NCI-H146 treated with DMSO at 0.1 percent for 48 hours (cell line): ENCODE data around the gene MRPL3.

Experiments
- DNase-seq: peaks from one replicate; lab custom pipeline; 2025; ENCODE audit not compliant: unreplicated experiment; lab: John Stamatoyannopoulos, UW

The MRPL3 gene

GRCh38 chr3:131417751-131418150, 85.0 kb downstream of the MRPL3 start:
- no peak for DNase-seq
